Measurements from ENCODE around the gene CMC4. TPM values are rescaled to one million over a fixed set of nuclear protein-coding genes. Genes with fewer than 3 reads are reported as not detected.

Gene CMC4
- total and polyA plus RNA-seq, 2 of the 4 experiments (the other 2 are of a cell fraction), result 6.4 to 8.4 TPM

GRCh38 chrX:155061760-155062159 is 9.2 kb downstream of the CMC4 start:
- in situ Hi-C loops (cut with MboI; ENCODE audit: low sequenced_read_pairs) (no loop called here), intact Hi-C loops (cut with micrococcal nuclease) (no loop called here), dilution Hi-C loops (cut with HindIII; ENCODE audit: low sequenced_read_pairs, unreplicated experiment) (no loop called here)
- peaks cover 4% of the 10 kb centered on the region for H3K4me1 ChIP-seq (ENCODE audit: control insufficient read depth, insufficient read depth, low read length)
- no peaks in the 10 kb centered on the region for H4K20me1 ChIP-seq (ENCODE audit: insufficient read depth, low read length)
- WGBS, 2 experiments (ENCODE audit: extremely low coverage in 2 of 2, insufficient read length in 1 of 2), result no CpG with 5 or more reads among the region's 4 CpGs
- no peak overlapping the region for H2AFZ ChIP-seq (replicated peaks; ENCODE audit: low read length, poor library complexity)
- H3K9me1 ChIP-seq (ENCODE audit: insufficient read depth, low read length), result no peaks in the 10 kb centered on the region
- no peak overlapping the region for H2BK5ac ChIP-seq (ENCODE audit: low read depth, low read length, poor library complexity, severe bottlenecking)
- H4K91ac ChIP-seq (ENCODE audit: insufficient read depth, low read depth, low read length), result no peak overlapping the region
- TF ChIP-seq POLR2A (IDR thresholded peaks at IDR 0.05; ENCODE audit: low read depth, low read length) (no peak), MAFK (IDR thresholded peaks at IDR 0.05; ENCODE audit: low read depth, low read length) (no peak), CHD1 (IDR thresholded peaks at IDR 0.05; ENCODE audit: low read depth, low read length) (no peak), FOS (IDR thresholded peaks at IDR 0.05; ENCODE audit: low read depth, low read length) (no peak), MAZ (IDR thresholded peaks at IDR 0.05; ENCODE audit: borderline replicate concordance, low read depth, low read length) (no peak), MXI1 (IDR thresholded peaks at IDR 0.05; ENCODE audit: borderline replicate concordance, low read depth, low read length) (no peak), SMC3 (IDR thresholded peaks at IDR 0.05; ENCODE audit: low read depth, low read length) (no peak), NFE2L2 (IDR thresholded peaks at IDR 0.05; ENCODE audit: low read depth, low read length) (no peak)
- H2BK120ac ChIP-seq (ENCODE audit: low read depth, low read length), result no peak overlapping the region
- ChIA-PET POLR2A (ENCODE audit: unreplicated experiment) (no interaction called here), CTCF (interaction anchor here (0.6 to 1.1 kb wide), 2 partner anchors 48 to 143 kb away, joined by 3 to 4 read pairs; no protein-coding TSS in a partner anchor)
- no peak overlapping the region for H3K27ac ChIP-seq (ENCODE audit: insufficient read depth, low read length)
- H4K5ac ChIP-seq (ENCODE audit: low read depth, low read length), result no peak overlapping the region
- no peak overlapping the region for H3K9ac ChIP-seq (ENCODE audit: low read depth, low read length)
- no peak overlapping the region for H2AK9ac ChIP-seq (replicated peaks; ENCODE audit: low read depth, low read length, poor library complexity)
- no peaks in the 10 kb centered on the region; the same call in 1 of the 2 replicates for H3K36me3 ChIP-seq (ENCODE audit: control insufficient read depth, insufficient read depth, low read length)
- H3K79me1 ChIP-seq (ENCODE audit: low read depth in 1 of 2, low read length in 2 of 2), result peaks cover 1 to 10% of the 10 kb centered on the region in 2 experiments; a peak in 2 of 4 replicates
- H3K56ac ChIP-seq (ENCODE audit: extremely low read depth, insufficient read depth, low read length), result no peak overlapping the region
- H3K4me2 ChIP-seq (ENCODE audit: low read depth, low read length), result no peak overlapping the region
- H2AK5ac ChIP-seq (ENCODE audit: low read depth, low read length), result no peak overlapping the region
- H3K27me3 ChIP-seq (ENCODE audit: control insufficient read depth, insufficient read depth, low read length), result no peaks in the 10 kb centered on the region
- no peak overlapping the region for H2BK20ac ChIP-seq (ENCODE audit: low read depth, low read length)
- H3K23ac ChIP-seq (ENCODE audit: low read depth, low read length), result no peak overlapping the region
- H3K14ac ChIP-seq (replicated peaks; ENCODE audit: low read depth, low read length), result no peak overlapping the region
- no peaks in the 10 kb centered on the region for H3K9me3 ChIP-seq (ENCODE audit: control insufficient read depth, insufficient read depth, low read length)
- no TSS peak for BruUV-seq (replicated peaks)
- no peak overlapping the region for H3K4me3 ChIP-seq (ENCODE audit: insufficient read depth, low read depth, low read length)
- no peak overlapping the region for H3K4ac ChIP-seq (ENCODE audit: low read depth, low read length)
- DNase-seq (no peak), ATAC-seq (ENCODE audit: low read depth) (no peak)
- H3K18ac ChIP-seq (ENCODE audit: low read depth, low read length), result no peak overlapping the region
- H4K8ac ChIP-seq (ENCODE audit: low read depth in 2 of 2, low read length in 2 of 2), result no peak overlapping the region
- H2BK15ac ChIP-seq (ENCODE audit: low read depth, low read length), result no peak overlapping the region
